ENCODE data around the gene YPEL4. TPM values are rescaled to one million over a fixed set of nuclear protein-coding genes. Genes with fewer than 3 reads are reported as not detected.

The YPEL4 gene
- total RNA-seq, 1 experiment from 2014 or later: not detected

DNA sequence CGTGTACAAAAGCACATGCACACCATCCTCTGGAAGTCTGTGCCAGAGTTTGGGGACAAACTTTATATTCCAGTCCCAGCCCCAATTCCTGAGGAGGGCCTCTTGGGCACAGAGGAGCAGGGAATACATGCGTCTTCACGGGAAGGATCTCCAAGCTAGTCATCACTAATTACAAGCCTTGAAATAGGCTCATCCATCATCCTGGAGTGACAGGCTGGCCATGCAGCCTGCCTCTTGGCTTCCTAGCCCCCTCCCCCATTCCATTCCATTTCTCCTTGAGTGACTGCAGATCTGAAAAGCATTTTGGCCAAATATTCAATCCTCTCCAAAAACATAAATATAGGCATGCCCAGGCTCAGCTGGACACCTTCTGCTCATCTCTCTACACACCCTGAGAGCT is 27.4 kb downstream of the YPEL4 start:
- ChIA-PET CTCF (interaction anchor here (0.7 kb wide), 2 partner anchors 17 to 22 kb away, joined by 3 to 7 read pairs; no protein-coding TSS in a partner anchor), POLR2A (ENCODE audit: low non-redundant PET) (no interaction called here)
- Histone ChIP-seq H3K27ac (ENCODE audit: low read depth, low read length, poor library complexity, severe bottlenecking) (no peak overlapping the region), H3K9me3 (ENCODE audit: low read depth, low read length, poor library complexity, severe bottlenecking) (peaks cover 8% of the 10 kb centered on the region), H3K4me3 (ENCODE audit: low read depth, low read length, poor library complexity, severe bottlenecking) (no peak overlapping the region), H3K4me1 (ENCODE audit: insufficient read depth, low read length, poor library complexity, severe bottlenecking) (peaks cover 5% of the 10 kb centered on the region), H3K27me3 (replicated peaks; ENCODE audit: insufficient read depth, low read depth, low read length, poor library complexity) (no peaks in the 10 kb centered on the region), H3K36me3 (ENCODE audit: insufficient read depth, low read length, poor library complexity, severe bottlenecking) (no peaks in the 10 kb centered on the region)
- no TSS peak for BruUV-seq (replicated peaks)
- intact Hi-C loops (cut with micrococcal nuclease; ENCODE audit: unreplicated experiment): no loop called here
- TF ChIP-seq EZH2 (IDR thresholded peaks at IDR 0.05; ENCODE audit: borderline replicate concordance, low read depth, low read length, poor library complexity, severe bottlenecking) (no peak), CTCF (conservative IDR thresholded peaks at IDR 0.05; ENCODE audit: low read depth, low read length) (no peak)
- peak; percentile 27 for DNase-seq (ENCODE audit: low spot score)

DNA sequence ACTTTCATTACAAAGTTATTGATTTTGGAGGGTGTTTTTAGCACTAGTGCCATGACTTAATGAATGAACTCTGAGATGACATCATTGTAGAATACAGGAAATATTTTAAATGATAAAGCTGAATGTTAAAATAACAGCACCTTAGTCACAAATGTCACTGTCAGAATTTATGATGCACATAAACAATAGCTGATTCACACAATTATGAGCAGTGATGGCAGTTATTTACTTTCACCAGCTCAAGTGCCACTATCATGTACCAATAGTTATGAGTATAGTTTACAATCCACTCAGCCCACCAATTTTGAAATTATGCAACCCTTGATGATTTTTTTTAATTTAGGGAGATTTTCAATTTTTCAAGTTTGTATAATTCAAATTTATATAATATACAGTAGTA is 29.2 kb downstream of the YPEL4 start:
- intact Hi-C loops (cut with micrococcal nuclease; ENCODE audit: unreplicated experiment): no loop called here
- DNase-seq (ENCODE audit: low spot score): no peak
- ChIA-PET CTCF (interaction anchor here (1.4 kb wide), 1 partner anchor 20 kb away, joined by 3 read pairs; no protein-coding TSS in a partner anchor), POLR2A (ENCODE audit: low non-redundant PET) (no interaction called here)
- no peaks in the 10 kb centered on the region for H3K36me3 ChIP-seq (ENCODE audit: insufficient read depth, low read length, poor library complexity, severe bottlenecking)
- no peaks in the 10 kb centered on the region for H3K27me3 ChIP-seq (replicated peaks; ENCODE audit: insufficient read depth, low read depth, low read length, poor library complexity)
- no peak overlapping the region for H3K4me3 ChIP-seq (ENCODE audit: low read depth, low read length, poor library complexity, severe bottlenecking)
- TF ChIP-seq EZH2 (IDR thresholded peaks at IDR 0.05; ENCODE audit: borderline replicate concordance, low read depth, low read length, poor library complexity, severe bottlenecking) (no peak), CTCF (conservative IDR thresholded peaks at IDR 0.05; ENCODE audit: low read depth, low read length) (no peak)
- no peak overlapping the region for H3K27ac ChIP-seq (ENCODE audit: low read depth, low read length, poor library complexity, severe bottlenecking)
- no TSS peak for BruUV-seq (replicated peaks)
- peaks cover 5% of the 10 kb centered on the region for H3K4me1 ChIP-seq (ENCODE audit: insufficient read depth, low read length, poor library complexity, severe bottlenecking)
- peaks cover 8% of the 10 kb centered on the region for H3K9me3 ChIP-seq (ENCODE audit: low read depth, low read length, poor library complexity, severe bottlenecking)

DNA sequence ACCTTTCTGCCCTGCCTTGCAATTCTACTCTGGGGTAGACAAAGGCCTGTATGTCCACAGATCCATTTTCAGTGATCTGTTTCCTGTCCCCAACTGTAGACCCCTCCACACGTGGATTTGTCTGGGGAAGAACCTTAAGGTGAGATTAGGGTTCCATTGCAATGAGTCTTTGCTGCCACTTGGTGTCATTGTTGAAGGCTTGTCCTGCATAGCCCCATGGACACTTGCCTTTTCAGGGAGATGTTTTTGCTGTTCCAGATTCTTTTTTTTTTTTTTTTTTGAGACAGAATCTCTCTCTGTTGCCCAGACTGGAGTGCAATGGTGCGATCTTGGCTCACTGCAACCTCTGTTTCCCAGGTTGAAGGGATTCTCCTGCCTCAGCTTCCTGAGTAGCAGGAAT is 30.4 kb downstream of the YPEL4 start:
- no TSS peak for BruUV-seq (replicated peaks)
- Histone ChIP-seq H3K27me3 (replicated peaks; ENCODE audit: insufficient read depth, low read depth, low read length, poor library complexity) (no peaks in the 10 kb centered on the region), H3K4me1 (ENCODE audit: insufficient read depth, low read length, poor library complexity, severe bottlenecking) (peaks cover 5% of the 10 kb centered on the region), H3K36me3 (ENCODE audit: insufficient read depth, low read length, poor library complexity, severe bottlenecking) (no peaks in the 10 kb centered on the region), H3K9me3 (ENCODE audit: low read depth, low read length, poor library complexity, severe bottlenecking) (peaks cover 8% of the 10 kb centered on the region), H3K4me3 (ENCODE audit: low read depth, low read length, poor library complexity, severe bottlenecking) (no peak overlapping the region), H3K27ac (ENCODE audit: low read depth, low read length, poor library complexity, severe bottlenecking) (no peak overlapping the region)
- ChIA-PET CTCF (no interaction called here), POLR2A (ENCODE audit: low non-redundant PET) (interaction anchor here (1.0 kb wide), 1 partner anchor 21 kb away, joined by 3 read pairs; no protein-coding TSS in a partner anchor)
- intact Hi-C loops (cut with micrococcal nuclease; ENCODE audit: unreplicated experiment): no loop called here
- DNase-seq (ENCODE audit: low spot score): no peak
- TF ChIP-seq CTCF (conservative IDR thresholded peaks at IDR 0.05; ENCODE audit: low read depth, low read length) (peak; percentile 40; the same call in 1 of the 2 replicates), EZH2 (IDR thresholded peaks at IDR 0.05; ENCODE audit: borderline replicate concordance, low read depth, low read length, poor library complexity, severe bottlenecking) (no peak)
